M059J (cell line): ENCODE results near the gene DCLK2. TPM values are rescaled to one million over a fixed set of nuclear protein-coding genes. Genes with fewer than 3 reads are reported as not detected.

Experiments
- DNase-seq: peaks from one replicate; pipeline ENCODE4 v3.0.0-alpha.2; 2012; ENCODE audit warnings: low read depth
- total RNA-seq: library from RNA; depleted of rRNA; stranded (reverse); fragments of >200 nt; shearing (Covaris generic); gene quantifications from 2 replicates; pipeline ENCODE4 v1.2.3, GENCODE V29; 2014

DCLK2 gene
- total RNA-seq, 1 experiment from 2014 or later, result 18.2 TPM

GRCh38 chr4:150117094-150117493, 38.8 kb downstream of the DCLK2 start:
- DNase-seq, result peak; percentile 66

DNA sequence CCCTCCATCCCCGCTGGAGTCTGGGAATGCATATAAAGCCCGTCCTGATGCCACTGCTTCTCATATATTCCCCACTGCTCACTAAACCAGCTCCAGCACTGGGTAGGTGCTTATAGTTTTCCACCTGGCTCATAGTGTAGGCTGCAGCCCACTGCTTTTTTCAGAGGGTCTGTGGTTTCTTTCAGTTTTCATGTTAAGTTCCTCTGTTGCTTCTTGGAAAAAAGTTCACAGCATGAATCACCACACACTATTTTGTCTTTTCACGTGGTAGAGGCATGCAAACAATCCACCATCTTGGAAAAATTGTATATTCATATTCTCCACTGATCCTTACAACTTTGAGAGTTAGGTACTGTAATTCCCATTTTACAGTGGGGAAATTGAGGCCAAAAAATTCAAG, 39.4 kb downstream of the DCLK2 start:
- DNase-seq, result no peak

DNA sequence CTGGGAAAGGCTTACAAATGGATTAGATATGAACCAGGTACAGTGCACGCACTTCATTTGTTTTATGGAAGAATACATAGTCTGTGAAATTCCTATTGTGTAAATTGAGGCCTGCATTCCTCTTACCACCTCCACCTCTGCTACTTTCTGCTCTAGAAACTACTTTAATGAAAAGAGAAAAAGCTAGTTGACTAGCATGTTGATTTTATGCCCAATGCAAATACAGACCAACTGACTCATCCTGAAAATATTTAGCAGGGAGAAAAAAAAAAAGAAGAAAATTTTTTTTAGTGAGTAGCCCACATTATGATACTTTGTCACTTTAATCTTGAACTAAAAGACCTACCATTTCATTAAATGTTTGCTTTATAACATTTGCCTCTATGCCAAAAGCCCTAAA, 41.2 kb downstream of the DCLK2 start:
- peak; percentile 70 for DNase-seq

- no peak for DNase-seq
Observed at GRCh38 chr4:150123087-150123486, 44.8 kb downstream of the DCLK2 start.

DNA sequence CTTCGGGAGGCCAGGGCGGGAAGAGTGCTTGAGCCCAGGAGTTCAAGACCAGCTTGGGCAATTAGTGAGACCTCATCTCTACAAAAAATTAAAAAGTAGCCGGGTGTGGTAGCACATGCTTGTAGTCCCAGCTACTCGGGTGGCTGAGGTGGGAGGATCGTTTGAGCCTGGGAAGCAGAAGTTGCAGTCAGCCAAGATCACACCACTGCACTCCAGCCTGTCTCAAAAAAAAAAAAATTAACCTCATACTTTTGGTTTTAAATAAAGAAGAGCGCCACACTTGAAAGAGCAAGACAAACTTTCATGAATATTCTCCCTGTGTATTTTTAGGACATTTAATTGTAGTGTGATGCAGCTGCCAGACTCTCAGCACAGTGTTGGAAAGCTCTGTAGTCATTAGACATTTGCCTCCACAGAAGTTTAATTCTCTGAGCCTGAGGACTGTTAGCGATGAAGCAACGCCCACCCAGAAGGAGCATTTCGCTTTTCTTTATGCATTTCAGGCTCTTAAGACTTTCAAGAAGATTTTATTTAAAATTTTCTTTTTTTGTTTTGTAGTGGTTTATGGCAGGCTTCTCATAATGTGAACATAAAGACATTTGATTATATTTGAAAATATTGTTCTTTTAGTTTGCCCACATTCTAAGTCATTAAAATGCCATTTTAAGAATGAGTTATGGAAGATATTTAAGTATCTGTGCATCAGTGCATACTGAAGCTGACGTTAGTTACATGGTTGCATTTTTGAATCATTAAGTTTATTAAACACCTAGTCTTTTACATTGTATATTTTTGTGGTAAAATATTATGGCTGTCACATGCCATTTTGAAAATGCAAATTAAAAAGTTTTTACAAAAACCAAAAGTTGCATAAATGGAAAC, 45.8 kb downstream of the DCLK2 start:
- DNase-seq, result no peak

- peak; percentile 50 for DNase-seq
Observed at GRCh38 chr4:150126201-150126863, 48.1 kb downstream of the DCLK2 start.

DNA sequence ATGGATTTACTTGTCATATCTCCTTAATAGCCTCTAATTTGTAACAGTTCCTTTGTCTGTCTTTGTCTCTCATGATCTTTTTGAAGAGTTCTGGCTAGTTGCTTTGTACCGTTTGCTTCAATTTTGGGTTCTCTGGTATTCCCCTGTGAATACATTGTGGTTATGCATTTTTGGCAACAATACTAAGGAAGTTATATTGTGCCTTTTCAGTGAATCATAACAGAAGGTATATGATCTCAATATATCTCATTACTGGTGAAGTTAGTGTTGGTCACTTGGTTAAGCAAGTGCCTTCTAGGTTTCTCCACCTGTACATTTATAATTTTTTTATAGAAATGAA, 48.6 kb downstream of the DCLK2 start:
- DNase-seq, result peak; percentile 50

GRCh38 chr4:150127757-150128156, 49.5 kb downstream of the DCLK2 start:
- DNase-seq, result no peak

GRCh38 chr4:150130933-150131332, 52.7 kb downstream of the DCLK2 start:
- peak; percentile 71 for DNase-seq

DNA sequence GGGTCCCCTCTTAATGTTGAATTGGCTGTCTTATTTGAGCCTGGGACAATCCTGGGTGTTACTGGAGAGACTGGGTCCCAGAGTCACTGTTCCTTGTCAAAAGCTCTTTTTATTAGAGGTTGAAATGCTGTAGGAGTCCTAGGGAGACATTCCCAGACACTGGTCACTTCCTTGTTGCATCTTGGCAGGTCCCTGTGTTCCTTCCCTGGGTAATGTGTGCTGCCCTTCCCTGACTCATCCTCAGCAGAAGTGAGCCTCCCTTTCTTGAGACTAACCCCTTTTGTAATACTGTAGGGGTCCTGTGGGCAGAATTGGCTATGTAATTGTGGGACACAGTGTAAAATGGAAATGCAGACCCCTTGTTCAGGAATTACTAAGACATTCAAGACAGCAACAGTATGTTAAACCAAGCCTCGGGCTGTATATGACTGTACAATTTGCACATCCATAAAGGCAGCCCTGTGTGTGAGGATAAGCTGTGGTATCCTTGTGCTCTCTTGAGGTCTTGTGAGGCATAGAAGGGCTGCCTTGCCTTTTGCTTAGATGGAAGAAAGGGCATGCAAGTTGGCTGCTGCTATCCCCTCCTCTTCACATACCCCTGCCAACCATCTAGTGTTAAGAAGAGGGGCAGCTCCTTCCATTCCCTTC, 53.5 kb downstream of the DCLK2 start:
- peak; percentile 48 for DNase-seq

DNA sequence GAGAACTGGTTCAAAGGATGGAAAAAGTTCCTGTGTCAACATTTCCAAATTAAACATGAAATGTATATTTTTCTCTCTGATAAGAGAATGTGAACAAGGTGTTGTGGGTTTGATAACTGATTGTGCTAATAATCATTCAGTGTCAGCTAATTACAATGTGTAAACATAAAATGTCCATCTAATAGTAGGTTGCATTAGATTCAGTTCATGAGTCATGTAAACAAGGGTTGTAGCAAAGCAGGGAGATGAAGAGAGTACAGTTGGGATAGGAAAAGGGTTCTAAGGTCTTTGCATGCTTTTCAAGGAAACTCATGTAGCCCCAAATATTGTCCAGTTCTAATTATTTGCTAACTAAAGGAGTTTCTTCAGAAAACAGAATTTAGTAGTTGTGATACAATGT, 55.4 kb downstream of the DCLK2 start:
- DNase-seq, result no peak

DNA sequence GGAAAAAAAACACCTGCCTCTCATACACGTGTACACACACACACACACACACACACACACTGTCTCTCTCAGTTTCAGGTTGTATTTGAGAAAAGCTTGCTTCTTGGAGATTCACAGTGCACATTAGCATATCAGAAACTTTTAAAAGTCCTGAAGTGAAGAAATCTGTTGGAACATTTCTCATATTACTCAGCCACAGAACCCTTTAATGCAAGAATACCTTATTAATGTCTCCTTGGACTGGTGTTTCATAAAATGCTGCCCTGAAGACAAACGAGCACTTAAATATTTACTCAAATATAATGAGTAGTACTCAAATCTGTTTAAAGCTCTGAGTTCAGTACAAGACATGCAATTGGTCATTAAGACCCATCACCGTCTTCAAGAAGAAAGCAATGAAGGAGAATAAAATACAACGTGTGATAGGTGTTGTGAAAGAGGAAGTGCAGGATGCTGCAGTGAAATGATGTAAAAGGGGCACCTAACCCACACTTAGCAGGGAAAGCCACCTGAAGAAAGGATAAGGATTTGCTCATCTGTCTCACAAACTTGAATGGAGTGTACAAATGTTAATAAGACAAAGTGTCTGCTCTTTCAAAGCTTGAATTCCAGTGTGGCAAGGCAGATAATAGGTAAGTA, 57.0 kb downstream of the DCLK2 start:
- DNase-seq, result no peak

DNA sequence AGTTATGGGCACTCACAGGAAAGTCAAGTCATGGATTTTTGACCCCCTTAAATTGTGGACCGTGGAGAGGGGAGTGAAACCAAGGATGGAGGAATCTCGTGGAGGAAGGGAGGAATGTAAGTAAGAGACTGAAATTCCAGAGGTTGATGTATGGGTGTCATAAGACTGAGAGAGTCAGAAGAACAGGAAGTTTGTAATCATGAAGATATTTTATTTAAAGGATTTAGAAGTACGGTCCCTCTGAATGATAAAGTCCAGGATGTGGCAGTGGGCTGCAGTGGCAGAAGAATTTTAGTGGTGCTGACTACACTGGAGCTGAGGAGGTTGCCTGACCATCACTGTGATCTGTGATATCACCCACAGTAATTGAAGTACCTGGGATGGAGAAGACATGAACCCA, 57.8 kb downstream of the DCLK2 start:
- peak; percentile 45 for DNase-seq

- DNase-seq, result peak; percentile 83
Observed at GRCh38 chr4:150136481-150136880, 58.2 kb downstream of the DCLK2 start.

DNA sequence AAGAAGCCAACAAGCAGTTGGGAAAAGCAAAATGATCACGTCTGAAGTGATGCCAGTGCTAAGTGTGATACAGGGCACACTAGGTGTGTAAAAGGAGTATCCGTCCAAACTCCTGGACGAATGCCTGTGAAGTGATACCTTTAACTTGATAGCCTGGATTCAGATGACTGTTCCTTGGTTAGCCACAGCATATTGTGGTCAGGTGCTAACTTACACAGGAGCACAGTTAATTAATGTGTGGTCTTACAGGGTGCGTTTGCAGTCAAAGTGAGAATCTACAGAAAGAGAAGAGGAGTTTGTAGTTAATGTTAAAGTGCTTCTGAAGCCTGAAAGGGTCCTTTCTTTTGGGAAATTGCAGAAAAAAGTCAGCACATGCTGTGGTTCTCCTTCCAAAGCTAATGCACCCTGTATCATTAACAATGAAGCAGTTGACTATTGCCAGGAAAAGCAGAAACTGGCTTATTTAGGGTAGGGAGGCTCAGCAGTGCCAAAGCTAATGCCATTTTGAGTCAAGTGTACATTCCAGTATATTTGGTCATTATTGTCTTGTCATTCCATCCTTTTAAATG, 61.1 kb downstream of the DCLK2 start:
- DNase-seq, result peak; percentile 65

DNA sequence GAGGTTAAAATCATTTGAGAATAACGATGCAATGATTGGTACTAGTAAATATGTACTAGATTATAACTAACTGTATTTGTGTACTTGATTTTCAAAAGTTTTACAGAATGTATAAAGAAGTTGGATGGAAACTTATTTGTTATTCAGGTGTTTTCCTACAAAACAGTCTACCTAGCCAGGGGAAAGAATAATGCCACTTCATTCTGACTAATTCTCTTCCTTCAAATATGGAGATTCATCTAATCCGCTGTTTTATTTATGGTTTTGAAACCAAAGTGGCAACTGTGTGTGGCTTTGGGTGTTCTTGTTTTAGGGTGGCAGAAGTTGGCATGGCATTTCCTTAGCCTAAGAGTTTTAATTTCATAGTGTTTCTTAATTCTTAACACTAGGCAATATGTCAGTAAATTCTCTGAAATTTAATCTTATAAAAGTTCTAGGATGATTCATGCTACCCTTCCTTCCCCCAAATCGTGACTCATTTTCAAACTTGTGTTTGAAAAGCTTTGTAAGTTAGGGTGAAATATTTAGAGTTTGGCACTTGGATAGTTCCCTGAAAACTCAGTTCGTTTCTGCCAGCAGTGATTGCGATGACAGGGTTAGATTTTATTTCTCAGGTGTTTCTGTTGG, 62.6 kb downstream of the DCLK2 start:
- peak; percentile 84 for DNase-seq

DNA sequence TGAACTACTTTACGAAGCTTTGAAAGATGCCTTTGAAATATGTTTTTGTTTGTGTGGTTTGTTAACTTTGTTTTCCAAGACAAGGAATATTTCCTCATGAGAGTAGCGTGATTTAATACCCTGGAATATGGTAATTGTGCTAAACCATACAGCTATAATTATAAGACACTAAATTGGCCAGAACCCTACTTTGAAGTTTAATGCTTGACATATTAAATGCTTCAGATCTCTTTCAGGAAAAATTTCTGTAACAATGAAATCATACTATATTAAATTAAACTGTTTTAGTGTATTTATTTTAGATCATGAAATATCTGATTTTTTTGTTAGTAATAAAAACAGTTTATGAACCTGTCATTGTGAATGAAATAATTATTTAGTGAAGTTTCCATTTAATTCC, 63.5 kb downstream of the DCLK2 start:
- DNase-seq, result no peak

DNA sequence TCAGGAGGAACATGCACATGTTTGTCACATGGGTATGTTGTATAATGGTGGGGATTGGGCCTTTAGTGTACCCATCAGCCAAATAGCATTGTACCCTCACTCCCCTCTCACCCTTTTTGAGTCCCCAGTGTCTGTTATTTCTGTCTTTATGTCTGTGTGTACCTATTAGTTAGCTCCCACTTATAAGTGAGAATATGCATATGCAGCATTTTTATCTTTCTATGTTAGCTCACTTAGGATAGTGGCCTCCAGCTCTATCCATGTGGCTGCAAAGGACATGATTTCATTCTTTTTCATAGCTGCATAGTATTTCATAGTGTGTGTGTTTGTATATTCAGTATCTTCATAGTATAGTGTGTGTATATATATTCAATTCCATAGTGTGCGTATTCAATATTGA, 64.6 kb downstream of the DCLK2 start:
- DNase-seq, result no peak

GRCh38 chr4:150145090-150145945, 67.1 kb downstream of the DCLK2 start:
- peak; percentile 61 for DNase-seq

DNA sequence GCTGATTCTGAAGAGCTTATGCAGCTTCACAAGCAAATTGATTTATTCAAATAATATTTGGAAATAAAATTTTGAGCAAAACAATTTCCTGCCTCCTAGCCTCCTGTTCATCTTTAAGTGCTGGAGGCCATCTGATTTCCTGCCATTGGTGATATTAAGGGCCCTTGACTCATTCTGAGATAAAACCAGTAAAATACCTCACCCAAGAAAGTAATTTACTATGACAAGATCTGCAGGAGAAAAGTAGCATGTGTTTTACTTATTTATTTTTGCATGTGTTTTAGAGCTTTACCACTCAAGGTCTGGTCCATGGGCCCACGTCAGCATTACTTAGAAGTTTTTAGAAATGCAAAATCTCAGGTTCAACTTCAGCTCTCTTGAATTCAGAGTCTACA, 67.7 kb downstream of the DCLK2 start:
- DNase-seq, result peak; percentile 72

DNA sequence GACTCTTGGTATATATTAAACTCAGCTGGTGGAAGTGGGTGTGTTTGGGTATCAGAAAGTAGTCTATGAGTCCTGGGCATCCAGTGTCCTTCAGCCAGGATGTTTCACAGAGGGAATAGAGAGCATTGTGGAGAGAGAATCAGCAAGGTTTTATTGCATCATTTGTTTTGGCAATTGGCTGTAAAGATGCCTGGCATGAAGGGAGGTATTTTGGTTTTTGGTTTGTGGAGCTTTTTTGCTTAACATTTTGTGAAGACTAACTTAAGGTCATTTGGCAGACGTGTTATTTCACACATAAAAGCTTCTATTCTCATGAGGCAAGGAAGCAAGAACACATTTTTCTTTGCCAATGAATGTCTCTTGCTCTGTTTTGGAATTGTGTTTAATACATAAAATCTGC, 71.1 kb downstream of the DCLK2 start:
- DNase-seq, result no peak
